ENCODE data around the gene ATP2B3.

DNA sequence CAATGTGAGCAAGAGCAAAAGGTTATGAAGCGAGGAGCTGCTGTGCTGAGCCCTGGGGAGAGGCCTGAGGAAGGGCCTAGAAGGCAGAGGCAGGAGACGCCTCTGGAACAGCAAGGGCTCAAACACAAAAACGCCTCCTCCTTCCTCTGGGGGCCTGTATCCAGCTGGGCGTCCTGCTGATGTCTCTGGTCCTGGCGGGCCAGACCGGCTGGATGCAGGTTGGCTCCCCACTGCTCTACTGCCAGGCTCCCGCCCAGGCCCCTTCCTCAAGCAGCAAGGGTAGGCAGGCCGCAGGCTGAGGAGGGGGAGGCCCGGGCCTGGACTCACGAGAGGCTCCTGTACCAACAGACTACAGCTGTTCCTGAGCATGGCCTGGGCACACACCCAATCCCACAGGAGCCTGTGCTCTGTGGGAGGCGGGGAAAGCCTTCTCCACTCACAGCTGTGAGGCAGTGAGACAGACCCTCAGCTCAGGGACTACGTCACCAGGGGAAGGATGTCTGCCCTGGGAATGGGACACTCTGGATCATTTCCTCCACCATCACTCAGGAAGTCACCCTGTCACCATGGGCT, 49.3 kb upstream of the ATP2B3 start:
- TF ChIP-seq BHLHE40 (IDR thresholded peaks at IDR 0.05; ENCODE audit: borderline replicate concordance) = no peak
- no peak for TF ChIP-seq LEF1 (IDR thresholded peaks at IDR 0.05; ENCODE audit: borderline replicate concordance)
- no peak for TF ChIP-seq TARDBP (IDR thresholded peaks at IDR 0.05)
- TF ChIP-seq FOXA1 (IDR thresholded peaks at IDR 0.05) = no peak
- TF ChIP-seq HDGF (IDR thresholded peaks at IDR 0.05; ENCODE audit: borderline replicate concordance) = no peak
- TF ChIP-seq SUZ12 (IDR thresholded peaks at IDR 0.05) = no peak
